ENCODE data around the gene ZNF174. TPM values are rescaled to one million over a fixed set of nuclear protein-coding genes. Genes with fewer than 3 reads are reported as not detected.
A peak's percentile ranks its signal among the peaks of the same experiment; 100 is the strongest.

Gene ZNF174
- total and polyA plus RNA-seq, 2 of the 8 experiments (the other 6 are each of a cell fraction or from before 2014, with no cell fraction given) = 9.1 to 12.7 TPM

- TF ChIP-seq CHD7 (IDR thresholded peaks at IDR 0.05; ENCODE audit: insufficient replicate concordance, low read length) = no peak
- TF ChIP-seq JUND (IDR thresholded peaks at IDR 0.05; ENCODE audit: low read length) = no peak
- peak; percentile 72 for TF ChIP-seq CREB1 (IDR thresholded peaks at IDR 0.05)
- TF ChIP-seq, protein P1, sequence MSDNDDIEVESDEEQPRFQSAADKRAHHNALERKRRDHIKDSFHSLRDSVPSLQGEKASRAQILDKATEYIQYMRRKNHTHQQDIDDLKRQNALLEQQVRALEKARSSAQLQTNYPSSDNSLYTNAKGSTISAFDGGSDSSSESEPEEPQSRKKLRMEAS (IDR thresholded peaks at IDR 0.05) = peak; percentile 57
- no peak for TF ChIP-seq USF2 (IDR thresholded peaks at IDR 0.05; ENCODE audit: low read length)
- TF ChIP-seq SRF (IDR thresholded peaks at IDR 0.05; ENCODE audit: low read depth, low read length) = no peak
- TF ChIP-seq NRF1 (IDR thresholded peaks at IDR 0.05; ENCODE audit: low read depth, low read length) = peak; percentile 81
- no peak for TF ChIP-seq CBX8 (IDR thresholded peaks at IDR 0.05; ENCODE audit: borderline replicate concordance, low read depth, low read length)
Measured at GRCh38 chr16:3400779-3401688, at the start of gene ZNF174, which contains the start of gene ZSCAN32 (continued).

All from H1 (cell line).